Thymus (tissue), 11 donors: ENCODE measurements around the gene OR10G2. TPM values are rescaled to one million over a fixed set of nuclear protein-coding genes. Genes with fewer than 3 reads are reported as not detected.
A peak's percentile ranks its signal among the peaks of the same experiment; 100 is the strongest.
"Not testable (repeated sequence)": the region's sequence is repeated elsewhere in the genome, so short reads cannot be mapped to it uniquely, and the experiment has no call there.

Source experiments
- DNase-seq, 9 donors: peaks; one replicate each; pipeline ENCODE4 v3.0.0-alpha.2; 2013; ENCODE audit warnings: low spot score in 9 of 9, low read depth in 6 of 9, missing footprints in 1 of 9
- H3K27ac ChIP-seq, 2 donors: one replicate each; pipeline ENCODE4 v1.5.1; 2013; ENCODE audit warnings: control low read depth in 1 of 2, low read depth in 1 of 2, low read length in 1 of 2, mild to moderate bottlenecking in 1 of 2, moderate library complexity in 1 of 2
- H3K27me3 ChIP-seq, 2 donors: one replicate each; pipeline ENCODE4 v1.5.1; 2013; ENCODE audit warnings: low read length in 1 of 2; ENCODE audit not compliant: control insufficient read depth in 2 of 2, insufficient read depth in 1 of 2
- H3K36me3 ChIP-seq, 2 donors: one replicate each; pipeline ENCODE4 v1.5.1; 2013; ENCODE audit warnings: low read length in 1 of 2, mild to moderate bottlenecking in 1 of 2, moderate library complexity in 1 of 2; ENCODE audit not compliant: control insufficient read depth in 2 of 2, insufficient read depth in 2 of 2
- H3K4me1 ChIP-seq, 2 donors: one replicate each; pipeline ENCODE4 v1.5.1; 2013; ENCODE audit warnings: low read length in 2 of 2; ENCODE audit not compliant: control insufficient read depth in 2 of 2, insufficient read depth in 2 of 2
- H3K4me3 ChIP-seq, 2 donors: one replicate each; pipeline ENCODE4 v1.5.1; 2013; ENCODE audit warnings: low read length in 2 of 2, control low read depth in 1 of 2, mild to moderate bottlenecking in 1 of 2
- H3K9me3 ChIP-seq, 2 donors: one replicate each; pipeline ENCODE4 v1.5.1; 2013; ENCODE audit warnings: low read length in 1 of 2, mild to moderate bottlenecking in 1 of 2; ENCODE audit not compliant: control insufficient read depth in 2 of 2, insufficient read depth in 1 of 2
- WGBS: extraction: QIAGEN DNeasy Blood & Tissue Kit; methylation state at CpG from one replicate; pipeline ENCODE4 v1.1.7; 2013; 5-methylcytosine and 5-hydroxymethylcytosine counted together
- polyA plus RNA-seq: library from polyadenylated mRNA; stranded (reverse); fragments of 200-250 nt; gene quantifications from one replicate; pipeline ENCODE4 v1.2.3, GENCODE V29; 2013
- total RNA-seq: library from RNA; stranded (reverse); fragments of 120-200 nt; gene quantifications from one replicate; pipeline ENCODE4 v1.2.4, GENCODE V29; 2013
- donor health status: healthy.

The OR10G2 gene
- total and polyA plus RNA-seq, 2 donors, result not detected

- H3K4me1 ChIP-seq, result no peaks in the 10 kb centered on the region
- H3K27me3 ChIP-seq, result no peaks in the 10 kb centered on the region
- no peak overlapping the region for H3K4me3 ChIP-seq
- no peak for DNase-seq
- no peak overlapping the region for H3K27ac ChIP-seq
- no peaks in the 10 kb centered on the region for H3K36me3 ChIP-seq
- H3K9me3 ChIP-seq, result no peaks in the 10 kb centered on the region
- WGBS, result 98% methylated on average over 5 of the region's 5 CpGs
These were observed 19.5 kb upstream of the OR10G2 start for GRCh38 chr14:21654215-21654614.

GRCh38 chr14:21653331-21653885 lies 18.7 kb upstream of the OR10G2 start, which contains the start of gene OR4E2:
OR4E2 (plus strand) TSS chr14:21653835; CDS start chr14:21665083, 11,248 bp downstream.
- no peaks in the 10 kb centered on the region for H3K36me3 ChIP-seq
- H3K9me3 ChIP-seq, result no peaks in the 10 kb centered on the region
- WGBS, result 89% methylated on average over 2 of the region's 2 CpGs
- no peaks in the 10 kb centered on the region for H3K27me3 ChIP-seq
- H3K4me3 ChIP-seq, result no peak within 1 kb of the TSS
- no peaks in the 10 kb centered on the region for H3K4me1 ChIP-seq
- no peak within 1 kb of the TSS for H3K27ac ChIP-seq
- no peak for DNase-seq

GRCh38 chr14:21652209-21652808 lies 17.6 kb upstream of the OR10G2 start:
- Histone ChIP-seq H3K27me3 (no peaks in the 10 kb centered on the region), H3K9me3 (no peaks in the 10 kb centered on the region), H3K27ac (no peak overlapping the region), H3K36me3 (no peaks in the 10 kb centered on the region), H3K4me1 (no peaks in the 10 kb centered on the region), H3K4me3 (no peak overlapping the region)
- 70% methylated on average over 1 of the region's 1 CpG for WGBS
- DNase-seq, result no peak

- Histone ChIP-seq H3K27ac (no peak overlapping the region), H3K9me3 (no peaks in the 10 kb centered on the region), H3K36me3 (no peaks in the 10 kb centered on the region), H3K4me3 (no peak overlapping the region), H3K27me3 (no peaks in the 10 kb centered on the region), H3K4me1 (no peaks in the 10 kb centered on the region)
- DNase-seq, result no peak
These were observed 12.6 kb upstream of the OR10G2 start for GRCh38 chr14:21647380-21647779.

- Histone ChIP-seq H3K9me3 (no peaks in the 10 kb centered on the region), H3K4me3 (peak overlapping the region in 1 of 2 donors; percentile 10), H3K36me3 (no peaks in the 10 kb centered on the region), H3K27ac (peak overlapping the region in 1 of 2 donors; percentile 63), H3K27me3 (no peaks in the 10 kb centered on the region), H3K4me1 (no peaks in the 10 kb centered on the region)
- WGBS, result 80% methylated on average over 5 of the region's 5 CpGs
- peak in 3 of 9 donors; percentile 5 to 38 (median 22) for DNase-seq
These were observed 8.7 kb upstream of the OR10G2 start for GRCh38 chr14:21643407-21643806.

GRCh38 chr14:21642683-21643082 lies 7.9 kb upstream of the OR10G2 start:
- Histone ChIP-seq H3K4me1 (no peaks in the 10 kb centered on the region), H3K27me3 (no peaks in the 10 kb centered on the region), H3K36me3 (no peaks in the 10 kb centered on the region), H3K9me3 (no peaks in the 10 kb centered on the region), H3K27ac (peak overlapping the region in 1 of 2 donors; percentile 36), H3K4me3 (peak overlapping the region in 1 of 2 donors; percentile 10)
- 71% methylated on average over 3 of the region's 3 CpGs for WGBS
- DNase-seq, result no peak

- no peak for DNase-seq
- no peaks in the 10 kb centered on the region for H3K27me3 ChIP-seq
- no peaks in the 10 kb centered on the region for H3K4me1 ChIP-seq
- no peaks in the 10 kb centered on the region for H3K36me3 ChIP-seq
- WGBS, result 31% methylated on average over 3 of the region's 3 CpGs
- no peak overlapping the region for H3K4me3 ChIP-seq
- no peak overlapping the region for H3K27ac ChIP-seq
- H3K9me3 ChIP-seq, result no peaks in the 10 kb centered on the region
These were observed 3.7 kb downstream of the OR10G2 start for GRCh38 chr14:21631084-21631483.

GRCh38 chr14:21630503-21630902 lies 4.2 kb downstream of the OR10G2 start:
- H3K27ac ChIP-seq, H3K27me3 ChIP-seq, H3K36me3 ChIP-seq, H3K4me3 ChIP-seq, H3K4me1 ChIP-seq, H3K9me3 ChIP-seq, DNase-seq: not testable (repeated sequence)
- WGBS, result 95% methylated on average over 1 of the region's 1 CpG

- 81% methylated on average over 3 of the region's 3 CpGs for WGBS
- Histone ChIP-seq H3K27me3 (no peaks in the 10 kb centered on the region), H3K27ac (no peak overlapping the region), H3K4me3 (no peak overlapping the region), H3K4me1 (no peaks in the 10 kb centered on the region), H3K9me3 (no peaks in the 10 kb centered on the region), H3K36me3 (no peaks in the 10 kb centered on the region)
- DNase-seq, result no peak
These were observed 8.1 kb downstream of the OR10G2 start for GRCh38 chr14:21626491-21627230.
